ENCODE measurements around the gene PTMS. TPM values are rescaled to one million over a fixed set of nuclear protein-coding genes. Genes with fewer than 3 reads are reported as not detected.

Gene PTMS
- total and polyA plus RNA-seq, 9 of the 15 experiments (the other 6 are each of a cell fraction or from before 2014, with no cell fraction given), result 5.1 to 287 (median 78.5) TPM

- TF ChIP-seq MEF2D (tag; conservative IDR thresholded peaks at IDR 0.05; ENCODE audit: low read depth), result no peak
- TF ChIP-seq RAD51 (IDR thresholded peaks at IDR 0.05; ENCODE audit: borderline replicate concordance, low read depth), result no peak
- TF ChIP-seq SREBF1 (IDR thresholded peaks at IDR 0.05; ENCODE audit: borderline replicate concordance, low read depth, low read length), result no peak
- no peak for TF ChIP-seq ELK1 (CRISPR knock-in tag; IDR thresholded peaks at IDR 0.05)
- TF ChIP-seq PKNOX1 (IDR thresholded peaks at IDR 0.05), result peak; percentile 80
- TF ChIP-seq ZNF133 (CRISPR knock-in tag; IDR thresholded peaks at IDR 0.05), result no peak
- no peak for TF ChIP-seq BCLAF1 (IDR thresholded peaks at IDR 0.05; ENCODE audit: borderline replicate concordance in 1 of 2, control insufficient read depth in 1 of 2, low read depth in 2 of 2, low read length in 1 of 2)
- no peak for TF ChIP-seq ZNF699 (CRISPR knock-in tag; IDR thresholded peaks at IDR 0.05; ENCODE audit: insufficient replicate concordance)
- TF ChIP-seq DMBX1 (CRISPR knock-in tag; IDR thresholded peaks at IDR 0.05; ENCODE audit: borderline replicate concordance), result no peak
- no peak for TF ChIP-seq TFAM (CRISPR knock-in tag; conservative IDR thresholded peaks at IDR 0.05)
- no peak for TF ChIP-seq ZBTB17 (CRISPR knock-in tag; IDR thresholded peaks at IDR 0.05)
- TF ChIP-seq FOSL1 (tag; conservative IDR thresholded peaks at IDR 0.05), result no peak; the same call in 1 of the 2 replicates
- TF ChIP-seq HMGXB4 (CRISPR knock-in tag; IDR thresholded peaks at IDR 0.05), result no peak
- TF ChIP-seq ZNF274 (IDR thresholded peaks at IDR 0.05; ENCODE audit: borderline replicate concordance, low read depth, low read length), result no peak
- peak; percentile 80; the same call in 1 of the 2 replicates for TF ChIP-seq ZBTB7A (IDR thresholded peaks at IDR 0.05; ENCODE audit: borderline replicate concordance, control insufficient read depth, low read depth, low read length)
- no peak for TF ChIP-seq THRAP3 (IDR thresholded peaks at IDR 0.05; ENCODE audit: borderline replicate concordance)
- no peak for TF ChIP-seq CGGBP1 (CRISPR knock-in tag; IDR thresholded peaks at IDR 0.05)
- no peak for TF ChIP-seq ZFP1 (CRISPR knock-in tag; IDR thresholded peaks at IDR 0.05)
- 0 out of 2 replicates have a peak, but pooled peaks have one; percentile 57 for TF ChIP-seq PHF21A (IDR thresholded peaks at IDR 0.05; ENCODE audit: borderline replicate concordance, low read depth)
Observed at GRCh38 chr12:6765634-6766581, at the start of gene PTMS (continued).

Measured in K562 (cell line).